Keratinocyte (primary cell): Measurements from ENCODE around the gene MOAP1. TPM values are rescaled to one million over a fixed set of nuclear protein-coding genes. Genes with fewer than 3 reads are reported as not detected.

Source experiments
- DNase-seq: peaks from one replicate; pipeline ENCODE4 v3.0.0-alpha.2; 2011; ENCODE audit warnings: low read depth, missing footprints, low spot score
- FAIRE-seq: peaks from 2 replicates; lab custom pipeline; 2011; peaks lifted over from hg19 to GRCh38; lab: Jason Lieb, UNC
- H2AFZ ChIP-seq: 2 replicates; pipeline ENCODE4 v1.6.0; 2012; ENCODE audit warnings: low read length, control low read depth, inconsistent platforms; ENCODE audit not compliant: control insufficient read depth
- H3K27ac ChIP-seq: 2 replicates; pipeline ENCODE4 v1.5.1; 2011; ENCODE audit warnings: low read length; ENCODE audit not compliant: control insufficient read depth, insufficient read depth
- H3K27me3 ChIP-seq: 3 replicates; pipeline ENCODE4 v1.6.0; 2011; ENCODE audit warnings: low read length; ENCODE audit not compliant: control insufficient read depth, insufficient read depth; ENCODE audit errors: extremely low read depth
- H3K36me3 ChIP-seq, 2 experiments: 2 replicates in 1 of 2; 3 replicates in 1 of 2; pipeline ENCODE4 v1.5.1; 2011; ENCODE audit warnings: low read length in 2 of 2, mild to moderate bottlenecking in 1 of 2; ENCODE audit not compliant: control insufficient read depth in 2 of 2, insufficient read depth in 2 of 2; ENCODE audit errors: extremely low read depth in 1 of 2
- H3K4me1 ChIP-seq: 3 replicates; pipeline ENCODE4 v1.5.1; 2011; ENCODE audit warnings: low read length; ENCODE audit not compliant: control insufficient read depth, insufficient read depth; ENCODE audit errors: extremely low read depth
- H3K4me2 ChIP-seq: 3 replicates; pipeline ENCODE4 v1.6.0; 2011; ENCODE audit warnings: low read depth, low read length; ENCODE audit not compliant: control insufficient read depth, insufficient read depth; ENCODE audit errors: extremely low read depth
- H3K4me3 ChIP-seq, 3 experiments: fragments of 200-600 bp in 1 of 3; sonication (generic) in 1 of 3; 2 replicates in 2 of 3; 3 replicates in 1 of 3; pipeline ENCODE4 v1.5.1; 2011 to 2016; ENCODE audit warnings: low read length in 3 of 3, mild to moderate bottlenecking in 3 of 3, control low read depth in 2 of 3, inconsistent platforms in 1 of 3, low read depth in 1 of 3, mixed read lengths in 1 of 3, mixed run types in 1 of 3, moderate library complexity in 1 of 3; ENCODE audit not compliant: control insufficient read depth in 2 of 3, insufficient read depth in 2 of 3; ENCODE audit errors: extremely low read depth in 1 of 3
- H3K79me2 ChIP-seq: 2 replicates; pipeline ENCODE4 v1.6.0; 2012; ENCODE audit warnings: low read length; ENCODE audit not compliant: control insufficient read depth, insufficient read depth
- H3K9ac ChIP-seq: 3 replicates; pipeline ENCODE4 v1.6.0; 2011; ENCODE audit warnings: low read length; ENCODE audit not compliant: control insufficient read depth, insufficient read depth; ENCODE audit errors: extremely low read depth
- H3K9me1 ChIP-seq: 3 replicates; pipeline ENCODE4 v1.6.0; 2011; ENCODE audit warnings: low read length; ENCODE audit not compliant: control insufficient read depth, insufficient read depth; ENCODE audit errors: extremely low read depth
- H3K9me3 ChIP-seq: 2 replicates; pipeline ENCODE4 v1.5.1; 2012; ENCODE audit warnings: low read depth, low read length; ENCODE audit not compliant: control insufficient read depth
- H4K20me1 ChIP-seq: 3 replicates; pipeline ENCODE4 v1.6.0; 2011; ENCODE audit warnings: low read length; ENCODE audit not compliant: control insufficient read depth, insufficient read depth; ENCODE audit errors: extremely low read depth
- CTCF ChIP-seq, 3 experiments: IDR thresholded peaks in 1 of 3; conservative IDR thresholded peaks in 1 of 3; optimal IDR thresholded peaks in 1 of 3; 2 replicates in 2 of 3; 3 replicates in 1 of 3; pipeline versions ENCODE3 to v1.5.1; 2011; ENCODE audit warnings: low read length in 3 of 3, mild to moderate bottlenecking in 3 of 3, moderate library complexity in 2 of 3, control low read depth in 1 of 3, inconsistent platforms in 1 of 3; ENCODE audit not compliant: insufficient read depth in 2 of 3; ENCODE audit errors: extremely low read depth in 1 of 3
- EZH2 ChIP-seq: IDR thresholded peaks from one replicate; pipeline ENCODE4 v1.6.1; 2012; ENCODE audit warnings: inconsistent platforms, mild to moderate bottlenecking, low read length, moderate library complexity
- dilution Hi-C: fragments of 300-500 bp; cut with MboI; formaldehyde crosslinking; loops from one replicate; pipeline ENCODE4 v1.7.0; 2020; ENCODE audit warnings: low sequenced_read_pairs; ENCODE audit not compliant: extremely low pct_ligation_motif_present
- polyA plus RNA-seq, 5 experiments: library from polyadenylated mRNA; depleted of rRNA in 3 of 5; stranded (reverse) in 3 of 5; stranded (forward) in 1 of 5; unstranded in 1 of 5; fragments of >200 nt; gene quantifications; 1 replicate in 1 of 5; 2 replicates in 3 of 5; 3 replicates in 1 of 5; pipeline versions ENCODE4 v1.2.1 to v1.2.3, GENCODE V29; 2011 to 2012; ENCODE audit warnings: missing spikeins in 2 of 5, low read depth in 1 of 5, low replicate concordance in 1 of 5

The MOAP1 gene
- polyA plus RNA-seq, 1 donor (not counting 4 experiments of a cell fraction or from before 2014, with no cell fraction given) = 17.2 TPM

GRCh38 chr14:93223565-93223964, 38.9 kb upstream of the MOAP1 start:
- H4K20me1 ChIP-seq = no peaks in the 10 kb centered on the region
- dilution Hi-C loops = no loop called here
- no peak for TF ChIP-seq CTCF (optimal IDR thresholded peaks at IDR 0.05 in 1 of 3, IDR thresholded peaks at IDR 0.05 in 1 of 3, conservative IDR thresholded peaks at IDR 0.05 in 1 of 3; ENCODE audit: extremely low read depth in 1 of 3, insufficient read depth in 2 of 3, low read length in 3 of 3)
- H3K9me1 ChIP-seq = no peaks in the 10 kb centered on the region
- no peak overlapping the region for H3K4me2 ChIP-seq
- no peak overlapping the region for H3K4me3 ChIP-seq
- H3K79me2 ChIP-seq = no peaks in the 10 kb centered on the region
- no peaks in the 10 kb centered on the region for H3K4me1 ChIP-seq
- H3K27me3 ChIP-seq = no peaks in the 10 kb centered on the region
- peaks cover 3 to 15% of the 10 kb centered on the region in 2 experiments for H3K36me3 ChIP-seq
- H3K9ac ChIP-seq = no peak overlapping the region
- H3K27ac ChIP-seq = no peak overlapping the region
- H2AFZ ChIP-seq = no peak overlapping the region
- DNase-seq (no peak), FAIRE-seq (no peak)
- no peaks in the 10 kb centered on the region for H3K9me3 ChIP-seq

GRCh38 chr14:93220509-93220908, 35.8 kb upstream of the MOAP1 start:
- Histone ChIP-seq H3K36me3 (peaks cover 3 to 23% of the 10 kb centered on the region in 2 experiments), H3K9ac (no peak overlapping the region)
- FAIRE-seq = no peak

More at GRCh38 chr14:93220509-93220908, 35.8 kb upstream of the MOAP1 start:
- H3K4me3 ChIP-seq = no peak overlapping the region
- H3K9me3 ChIP-seq = no peaks in the 10 kb centered on the region
- no peak overlapping the region for H2AFZ ChIP-seq
- dilution Hi-C loops = no loop called here
- no peaks in the 10 kb centered on the region for H3K79me2 ChIP-seq
- no peaks in the 10 kb centered on the region for H4K20me1 ChIP-seq
- H3K4me2 ChIP-seq = no peak overlapping the region
- H3K4me1 ChIP-seq = no peaks in the 10 kb centered on the region
- TF ChIP-seq CTCF (optimal IDR thresholded peaks at IDR 0.05 in 1 of 3, IDR thresholded peaks at IDR 0.05 in 1 of 3, conservative IDR thresholded peaks at IDR 0.05 in 1 of 3; ENCODE audit: extremely low read depth in 1 of 3, insufficient read depth in 2 of 3, low read length in 3 of 3) (no peak), EZH2 (no peak)
- H3K27ac ChIP-seq = no peak overlapping the region
- DNase-seq = no peak
- no peaks in the 10 kb centered on the region for H3K27me3 ChIP-seq
- no peaks in the 10 kb centered on the region for H3K9me1 ChIP-seq
